Neuronal stem cell (in vitro differentiated cells): ENCODE data around the gene ISLR.
"Not testable (repeated sequence)": the region's sequence is repeated elsewhere in the genome, so short reads cannot be mapped to it uniquely, and the experiment has no call there.

Experiments
- DNase-seq: peaks from one replicate; pipeline ENCODE4 v3.0.0-alpha.2; 2013; ENCODE audit warnings: low spot score
- H2AFZ ChIP-seq: one replicate; pipeline ENCODE4 v1.6.1; 2013; ENCODE audit warnings: mild to moderate bottlenecking, low read length, inconsistent platforms
- H2AK5ac ChIP-seq: 2 replicates; pipeline ENCODE4 v1.6.1; 2013; ENCODE audit warnings: low read depth, mild to moderate bottlenecking, inconsistent platforms, low read length, moderate library complexity, mixed read lengths
- H2BK120ac ChIP-seq: 2 replicates; pipeline ENCODE4 v1.6.1; 2013; ENCODE audit warnings: low read depth, mild to moderate bottlenecking, inconsistent platforms, low read length, moderate library complexity, mixed read lengths
- H2BK12ac ChIP-seq: one replicate; pipeline ENCODE4 v1.6.1; 2013; ENCODE audit warnings: low read length, inconsistent platforms
- H2BK15ac ChIP-seq: 2 replicates; pipeline ENCODE4 v1.6.1; 2013; ENCODE audit warnings: mild to moderate bottlenecking, low read length, inconsistent platforms, mixed read lengths
- H2BK5ac ChIP-seq: one replicate; pipeline ENCODE4 v1.6.1; 2013; ENCODE audit warnings: inconsistent platforms, mild to moderate bottlenecking, low read length, moderate library complexity
- H3K14ac ChIP-seq: one replicate; pipeline ENCODE4 v1.6.1; 2013; ENCODE audit warnings: low read length, inconsistent platforms
- H3K18ac ChIP-seq: 2 replicates; pipeline ENCODE4 v1.6.1; 2013; ENCODE audit warnings: low read length, inconsistent platforms
- H3K23ac ChIP-seq: 2 replicates; pipeline ENCODE4 v1.6.1; 2013; ENCODE audit warnings: low read depth, mild to moderate bottlenecking, mixed read lengths, low read length, inconsistent platforms; ENCODE audit not compliant: poor library complexity
- H3K27ac ChIP-seq: replicated peaks from 3 replicates; pipeline ENCODE4 v1.5.1; 2013; ENCODE audit warnings: low read length, inconsistent platforms
- H3K27me3 ChIP-seq, 3 experiments: 2 replicates each; pipeline ENCODE4 v1.6.1; 2013; ENCODE audit warnings: low read length in 3 of 3, mild to moderate bottlenecking in 2 of 3, inconsistent platforms in 1 of 3, low read depth in 1 of 3, mixed read lengths in 1 of 3, moderate library complexity in 1 of 3; ENCODE audit not compliant: control insufficient read depth in 3 of 3, insufficient read depth in 3 of 3
- H3K36me3 ChIP-seq, 2 donors: replicated peaks in 1 of 2; 2 replicates each; pipeline ENCODE4 v1.6.1; 2013; ENCODE audit warnings: low read length in 2 of 2; ENCODE audit not compliant: control insufficient read depth in 2 of 2, insufficient read depth in 2 of 2
- H3K4ac ChIP-seq: 2 replicates; pipeline ENCODE4 v1.6.1; 2013; ENCODE audit warnings: inconsistent platforms, mild to moderate bottlenecking, low read length, moderate library complexity
- H3K4me1 ChIP-seq, 2 donors: 1 replicate in 1 of 2; 2 replicates in 1 of 2; pipeline ENCODE4 v1.6.1; 2013; ENCODE audit warnings: low read length in 2 of 2, low read depth in 1 of 2; ENCODE audit not compliant: control insufficient read depth in 2 of 2, insufficient read depth in 1 of 2
- H3K4me2 ChIP-seq: one replicate; pipeline ENCODE4 v1.6.1; 2013; ENCODE audit warnings: mild to moderate bottlenecking, low read length, inconsistent platforms; ENCODE audit not compliant: insufficient read depth, poor library complexity, severe bottlenecking
- H3K4me3 ChIP-seq, 2 donors: 2 replicates each; pipeline ENCODE4 v1.5.1; 2013; ENCODE audit warnings: low read length in 2 of 2, mild to moderate bottlenecking in 2 of 2, inconsistent platforms in 1 of 2, moderate library complexity in 1 of 2
- H3K79me1 ChIP-seq: one replicate; pipeline ENCODE4 v1.6.1; 2013; ENCODE audit warnings: low read depth, mild to moderate bottlenecking, inconsistent platforms, low read length, moderate library complexity
- H3K9ac ChIP-seq: one replicate; pipeline ENCODE4 v1.6.1; 2013; ENCODE audit warnings: mild to moderate bottlenecking, low read depth, low read length, inconsistent platforms; ENCODE audit not compliant: poor library complexity
- H3K9me3 ChIP-seq, 2 donors: replicated peaks in 1 of 2; 2 replicates each; pipeline versions ENCODE3 to v1.6.1; 2013; ENCODE audit warnings: low read length in 2 of 2, mild to moderate bottlenecking in 2 of 2, inconsistent platforms in 1 of 2, low read depth in 1 of 2, mixed read lengths in 1 of 2, moderate library complexity in 1 of 2; ENCODE audit not compliant: control insufficient read depth in 2 of 2, insufficient read depth in 1 of 2
- H4K8ac ChIP-seq: one replicate; pipeline ENCODE4 v1.6.1; 2013; ENCODE audit warnings: low read depth, mild to moderate bottlenecking, inconsistent platforms, low read length, moderate library complexity
- H4K91ac ChIP-seq: one replicate; pipeline ENCODE4 v1.6.1; 2013; ENCODE audit warnings: low read length, low read depth, mild to moderate bottlenecking, inconsistent platforms; ENCODE audit not compliant: poor library complexity
- WGBS, 2 donors: extraction: QIAGEN DNeasy Blood & Tissue Kit; methylation state at CpG; one replicate each; pipeline ENCODE4 v1.1.7; 2013; ENCODE audit warnings: missing lambda C conversion rate in 2 of 2, mixed read lengths in 1 of 2; ENCODE audit not compliant: insufficient read length in 2 of 2, insufficient replicate concordance in 1 of 2; ENCODE audit errors: extremely low coverage in 2 of 2; 5-methylcytosine and 5-hydroxymethylcytosine counted together

ISLR gene

DNA sequence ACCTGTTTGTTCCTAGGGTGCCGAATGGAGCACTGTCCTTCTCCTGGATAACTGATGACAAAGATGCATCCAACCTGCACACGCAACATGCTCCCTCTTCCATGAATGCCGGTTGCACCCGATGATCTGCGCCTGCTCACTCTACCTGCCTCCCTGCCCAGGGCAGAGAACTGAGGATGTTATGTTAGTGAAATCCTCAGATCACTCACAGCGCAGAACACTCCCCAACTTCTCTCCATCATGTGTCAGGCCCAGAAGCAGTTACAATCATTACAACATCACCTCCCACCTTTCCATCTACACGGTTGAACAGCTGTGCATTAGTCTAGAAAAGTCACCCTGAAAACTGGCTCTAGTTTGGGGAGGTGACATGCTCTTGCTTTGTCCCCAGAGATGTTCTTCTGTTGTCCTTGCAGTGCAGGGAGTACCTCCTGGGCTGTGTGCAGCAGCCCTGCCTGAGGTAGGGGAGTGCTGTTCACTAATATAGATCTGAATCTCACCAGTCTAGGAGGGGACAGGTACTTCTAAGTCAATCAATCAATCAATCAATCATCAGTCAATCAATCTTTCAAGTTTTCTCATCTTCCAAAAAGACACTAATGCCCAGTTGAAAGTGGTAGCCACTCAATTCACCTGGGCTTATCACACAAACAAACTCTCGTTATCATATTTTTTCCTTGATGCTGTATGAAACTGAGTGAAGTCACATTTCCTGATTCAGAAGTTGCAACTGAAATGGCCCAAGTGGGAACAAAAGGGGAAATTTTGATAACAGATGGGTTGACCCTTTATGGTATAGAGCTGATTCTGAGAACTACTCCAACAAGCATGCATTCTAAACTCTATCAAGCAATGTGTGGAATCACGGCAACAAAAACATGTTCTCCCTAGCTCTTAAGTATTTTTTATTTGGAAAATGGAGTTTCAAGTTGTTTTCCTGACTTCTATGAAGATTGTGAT is 15.4 kb upstream of the ISLR start:
- no peak overlapping the region for H2BK12ac ChIP-seq
- no peak overlapping the region for H2AFZ ChIP-seq
- no peak overlapping the region for H2BK120ac ChIP-seq
- H3K14ac ChIP-seq = no peak overlapping the region
- H3K4me3 ChIP-seq = no peak overlapping the region
- no peaks in the 10 kb centered on the region for H3K9me3 ChIP-seq
- no peak overlapping the region for H3K18ac ChIP-seq
- no peaks in the 10 kb centered on the region for H3K79me1 ChIP-seq
- no peak overlapping the region for H3K4me2 ChIP-seq
- WGBS, 2 donors = no CpG with 5 or more reads among the region's 9 CpGs
- peaks cover 6 to 16% of the 10 kb centered on the region in 2 donors for H3K4me1 ChIP-seq
- H4K91ac ChIP-seq = no peak overlapping the region
- H2BK5ac ChIP-seq = no peak overlapping the region
- H2BK15ac ChIP-seq = no peak overlapping the region
- no peak overlapping the region for H4K8ac ChIP-seq
- no peak overlapping the region for H3K4ac ChIP-seq
- H3K27ac ChIP-seq = no peak overlapping the region
- no peaks in the 10 kb centered on the region for H3K27me3 ChIP-seq
- no peak overlapping the region for H3K23ac ChIP-seq
- no peak for DNase-seq
- no peak overlapping the region for H2AK5ac ChIP-seq
- no peaks in the 10 kb centered on the region for H3K36me3 ChIP-seq
- H3K9ac ChIP-seq = no peak overlapping the region

DNA sequence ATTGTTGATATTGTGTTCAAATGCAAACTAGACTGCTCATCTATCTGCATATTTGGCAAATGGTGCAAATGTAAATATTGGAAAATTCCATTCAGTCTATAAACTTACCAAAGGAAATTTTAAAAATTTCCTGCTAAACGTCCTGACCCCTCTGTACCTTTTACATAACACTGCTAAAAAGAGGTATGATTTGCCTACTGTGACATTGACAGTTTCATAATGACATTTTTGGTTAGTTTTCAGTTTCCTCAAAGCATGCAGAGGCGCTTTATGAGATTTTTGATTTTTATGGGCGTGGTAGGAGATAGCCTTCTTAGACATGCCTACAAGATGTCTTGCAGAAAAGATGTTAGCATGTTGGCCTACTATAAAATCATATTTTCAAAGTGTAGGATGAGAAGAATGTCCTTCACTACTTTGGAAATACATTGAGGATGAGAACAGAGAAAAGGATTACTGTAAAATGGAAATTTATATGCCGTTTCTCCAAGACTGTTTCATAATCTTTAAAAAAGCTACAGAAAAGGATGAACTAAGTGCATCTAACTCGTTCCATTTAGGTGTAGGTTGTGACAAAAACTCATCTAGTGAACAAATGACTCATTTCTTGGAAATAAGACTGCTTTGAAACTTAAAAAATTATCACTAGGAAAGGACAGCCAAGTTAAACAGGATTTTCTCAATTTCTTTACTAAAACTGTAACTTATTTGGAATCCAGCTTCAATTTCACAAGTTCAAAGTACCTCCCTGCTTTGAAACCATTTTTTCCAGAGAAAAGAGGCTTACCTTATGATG is 14.5 kb upstream of the ISLR start:
- no peak overlapping the region for H3K4me3 ChIP-seq
- no peaks in the 10 kb centered on the region for H3K9me3 ChIP-seq
- no peak overlapping the region for H2BK15ac ChIP-seq
- no peaks in the 10 kb centered on the region for H3K27me3 ChIP-seq
- no peak overlapping the region for H2BK5ac ChIP-seq
- no peak overlapping the region for H3K27ac ChIP-seq
- H3K18ac ChIP-seq = no peak overlapping the region
- H3K36me3 ChIP-seq = no peaks in the 10 kb centered on the region
- no peak overlapping the region for H2BK12ac ChIP-seq
- no CpG with 5 or more reads among the region's 5 CpGs for WGBS, 2 donors
- H3K4me2 ChIP-seq = no peak overlapping the region
- no peak overlapping the region for H4K8ac ChIP-seq
- H3K4me1 ChIP-seq = peaks cover 6 to 16% of the 10 kb centered on the region in 2 donors
- no peak overlapping the region for H3K9ac ChIP-seq
- no peak overlapping the region for H3K23ac ChIP-seq
- H3K14ac ChIP-seq = no peak overlapping the region
- H3K4ac ChIP-seq = no peak overlapping the region
- no peaks in the 10 kb centered on the region for H3K79me1 ChIP-seq
- no peak overlapping the region for H2AFZ ChIP-seq
- H4K91ac ChIP-seq = no peak overlapping the region
- no peak overlapping the region for H2BK120ac ChIP-seq
- DNase-seq = no peak
- H2AK5ac ChIP-seq = no peak overlapping the region

DNA sequence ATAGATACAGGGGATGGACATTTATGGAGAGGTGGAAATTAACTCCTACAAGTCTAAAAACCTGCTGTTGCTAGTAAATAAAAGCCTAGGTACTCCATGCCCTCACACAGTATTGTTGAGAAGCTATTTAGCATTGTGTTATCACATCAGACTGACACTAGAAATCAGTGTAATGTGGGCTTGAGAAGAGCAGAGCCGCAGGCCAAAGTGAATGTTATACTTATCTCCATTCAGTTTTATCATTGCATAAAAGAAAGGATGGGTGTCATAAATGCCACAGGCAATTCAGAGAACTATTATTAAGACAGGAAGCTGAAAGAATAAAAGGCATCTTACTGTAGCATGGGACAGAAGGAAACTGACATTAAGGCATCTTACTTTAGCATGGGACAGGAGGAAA is 13.7 kb upstream of the ISLR start:
- no peak overlapping the region for H2BK120ac ChIP-seq
- no peak overlapping the region for H2BK15ac ChIP-seq
- no peaks in the 10 kb centered on the region for H3K79me1 ChIP-seq
- H3K27ac ChIP-seq = no peak overlapping the region
- H2AFZ ChIP-seq = no peak overlapping the region
- no peak overlapping the region for H3K4ac ChIP-seq
- H3K4me2 ChIP-seq = no peak overlapping the region
- no peaks in the 10 kb centered on the region for H3K9me3 ChIP-seq
- H4K8ac ChIP-seq = no peak overlapping the region
- H3K4me3 ChIP-seq = no peak overlapping the region
- peaks cover 6 to 16% of the 10 kb centered on the region in 2 donors for H3K4me1 ChIP-seq
- no peaks in the 10 kb centered on the region for H3K36me3 ChIP-seq
- no peak overlapping the region for H3K18ac ChIP-seq
- H4K91ac ChIP-seq = no peak overlapping the region
- no peak overlapping the region for H3K9ac ChIP-seq
- H2BK5ac ChIP-seq = no peak overlapping the region
- DNase-seq = no peak
- H3K27me3 ChIP-seq = no peaks in the 10 kb centered on the region
- WGBS, 2 donors = no CpG with 5 or more reads among the region's 1 CpG
- no peak overlapping the region for H3K14ac ChIP-seq
- no peak overlapping the region for H2AK5ac ChIP-seq
- no peak overlapping the region for H3K23ac ChIP-seq
- H2BK12ac ChIP-seq = no peak overlapping the region

DNA sequence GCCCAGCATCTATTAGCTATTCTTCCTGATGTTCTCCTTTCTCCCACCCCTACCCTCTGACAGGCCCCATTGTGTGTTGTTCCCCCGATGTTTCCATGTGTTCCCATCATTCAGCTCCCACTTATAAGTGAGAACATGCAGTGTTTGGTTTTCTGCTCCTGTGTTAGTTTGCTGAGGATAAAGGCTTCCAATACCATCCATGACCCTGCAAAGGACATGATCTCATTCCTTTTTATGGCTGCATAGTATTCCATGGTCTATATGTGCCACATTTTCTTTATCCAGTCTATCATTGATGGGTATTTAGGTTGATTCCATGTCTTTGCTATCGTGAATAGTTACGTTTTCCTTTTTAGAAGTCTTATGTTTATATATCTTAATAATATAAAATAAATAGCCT is 13.1 kb upstream of the ISLR start:
- H3K4me3 ChIP-seq, H3K9me3 ChIP-seq, H3K4me2 ChIP-seq, H3K36me3 ChIP-seq, H2BK15ac ChIP-seq, H2BK5ac ChIP-seq, DNase-seq, H2BK12ac ChIP-seq, H2AFZ ChIP-seq, H2BK120ac ChIP-seq, H3K23ac ChIP-seq, H3K79me1 ChIP-seq, H4K8ac ChIP-seq, H3K4ac ChIP-seq, H4K91ac ChIP-seq, H3K27me3 ChIP-seq, H3K18ac ChIP-seq, H3K27ac ChIP-seq, H2AK5ac ChIP-seq, H3K9ac ChIP-seq, H3K14ac ChIP-seq: not testable (repeated sequence)
- peaks cover 6 to 16% of the 10 kb centered on the region in 2 donors for H3K4me1 ChIP-seq
- no CpG with 5 or more reads among the region's 3 CpGs for WGBS, 2 donors
